ENCODE results near the gene TTC24.

Gene TTC24

DNA sequence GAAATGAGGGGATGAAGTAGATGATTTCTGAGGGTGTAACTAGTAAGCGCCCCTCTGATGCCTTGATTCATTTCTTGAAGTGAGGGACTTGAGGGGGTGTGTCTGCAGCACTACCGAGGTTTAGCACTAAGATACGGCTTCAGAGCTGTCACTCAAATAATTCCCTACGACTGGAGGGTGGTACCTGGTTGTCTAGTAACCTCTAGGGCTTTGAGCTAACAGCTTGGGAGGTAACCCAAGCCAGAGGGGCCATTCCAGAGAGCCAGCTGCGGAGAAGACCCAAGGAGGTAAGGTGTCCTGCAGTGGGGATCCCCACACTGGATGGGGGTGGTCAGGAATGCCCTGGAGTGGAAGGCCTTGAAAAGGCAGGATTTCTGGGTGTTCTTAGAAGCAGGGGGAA, at the start of gene TTC24:
Gene TTC24, plus strand, starts transcription at position 252 of the 400 bp plus-strand sequence. CDS start 1,642 bp downstream, outside the sequence.
- TF ChIP-seq, protein P1, sequence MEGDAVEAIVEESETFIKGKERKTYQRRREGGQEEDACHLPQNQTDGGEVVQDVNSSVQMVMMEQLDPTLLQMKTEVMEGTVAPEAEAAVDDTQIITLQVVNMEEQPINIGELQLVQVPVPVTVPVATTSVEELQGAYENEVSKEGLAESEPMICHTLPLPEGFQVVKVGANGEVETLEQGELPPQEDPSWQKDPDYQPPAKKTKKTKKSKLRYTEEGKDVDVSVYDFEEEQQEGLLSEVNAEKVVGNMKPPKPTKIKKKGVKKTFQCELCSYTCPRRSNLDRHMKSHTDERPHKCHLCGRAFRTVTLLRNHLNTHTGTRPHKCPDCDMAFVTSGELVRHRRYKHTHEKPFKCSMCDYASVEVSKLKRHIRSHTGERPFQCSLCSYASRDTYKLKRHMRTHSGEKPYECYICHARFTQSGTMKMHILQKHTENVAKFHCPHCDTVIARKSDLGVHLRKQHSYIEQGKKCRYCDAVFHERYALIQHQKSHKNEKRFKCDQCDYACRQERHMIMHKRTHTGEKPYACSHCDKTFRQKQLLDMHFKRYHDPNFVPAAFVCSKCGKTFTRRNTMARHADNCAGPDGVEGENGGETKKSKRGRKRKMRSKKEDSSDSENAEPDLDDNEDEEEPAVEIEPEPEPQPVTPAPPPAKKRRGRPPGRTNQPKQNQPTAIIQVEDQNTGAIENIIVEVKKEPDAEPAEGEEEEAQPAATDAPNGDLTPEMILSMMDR (IDR thresholded peaks at IDR 0.05; ENCODE audit: control insufficient read depth, extremely low read depth, insufficient read depth) = no peak
- no peak within 1 kb of the TSS for H3K4me3 ChIP-seq (ENCODE audit: low read depth, low read length)
- no peak for DNase-seq (ENCODE audit: low read depth)

DNA sequence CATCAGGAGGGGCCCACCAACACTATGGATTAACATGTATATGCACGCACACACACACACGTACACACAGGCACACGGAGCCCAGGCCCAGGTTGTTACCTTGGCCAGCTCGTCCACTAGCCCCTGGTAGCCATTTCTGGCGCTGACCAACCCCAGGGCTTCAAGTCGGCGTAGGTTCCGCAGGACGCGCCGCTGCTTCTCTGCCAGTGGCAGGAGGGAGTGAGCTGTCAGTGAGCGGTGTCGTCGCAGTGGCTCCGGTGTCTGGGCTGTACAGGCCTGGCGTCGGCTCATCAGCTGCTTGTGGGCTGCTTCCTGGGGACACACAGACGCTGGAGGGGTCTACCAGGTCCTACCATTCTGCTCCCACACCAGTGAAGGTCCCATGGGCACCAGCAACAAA, 49.5 kb upstream of the TTC24 start:
- no peak overlapping the region for H3K4me3 ChIP-seq (ENCODE audit: low read depth, low read length)
- DNase-seq (ENCODE audit: low read depth) = no peak
- TF ChIP-seq, protein P1 (IDR thresholded peaks at IDR 0.05; ENCODE audit: control insufficient read depth, extremely low read depth, insufficient read depth) = no peak

DNA sequence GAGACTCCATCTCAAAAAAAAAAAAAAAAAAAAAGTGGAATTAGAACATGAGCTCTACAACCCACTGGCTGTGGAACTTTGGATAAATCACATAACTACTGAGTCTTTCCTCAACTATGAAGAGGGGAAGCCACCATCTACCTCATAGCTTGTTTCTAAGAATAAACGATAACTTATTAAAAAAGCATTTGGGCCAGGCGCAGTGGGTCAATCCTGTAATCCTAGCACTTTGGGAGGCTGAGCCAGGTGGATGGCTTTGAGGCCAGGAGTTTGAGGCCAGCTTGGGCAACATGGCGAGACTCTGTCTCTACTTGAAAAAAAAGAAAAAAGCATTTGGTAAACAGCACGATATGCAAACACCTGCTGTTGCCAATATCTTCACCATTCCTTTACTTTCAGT, 47.1 kb upstream of the TTC24 start:
- DNase-seq (ENCODE audit: low read depth) = no peak
- H3K4me3 ChIP-seq (ENCODE audit: low read depth, low read length) = no peak overlapping the region
- TF ChIP-seq, protein P1 (IDR thresholded peaks at IDR 0.05; ENCODE audit: control insufficient read depth, extremely low read depth, insufficient read depth) = no peak

DNA sequence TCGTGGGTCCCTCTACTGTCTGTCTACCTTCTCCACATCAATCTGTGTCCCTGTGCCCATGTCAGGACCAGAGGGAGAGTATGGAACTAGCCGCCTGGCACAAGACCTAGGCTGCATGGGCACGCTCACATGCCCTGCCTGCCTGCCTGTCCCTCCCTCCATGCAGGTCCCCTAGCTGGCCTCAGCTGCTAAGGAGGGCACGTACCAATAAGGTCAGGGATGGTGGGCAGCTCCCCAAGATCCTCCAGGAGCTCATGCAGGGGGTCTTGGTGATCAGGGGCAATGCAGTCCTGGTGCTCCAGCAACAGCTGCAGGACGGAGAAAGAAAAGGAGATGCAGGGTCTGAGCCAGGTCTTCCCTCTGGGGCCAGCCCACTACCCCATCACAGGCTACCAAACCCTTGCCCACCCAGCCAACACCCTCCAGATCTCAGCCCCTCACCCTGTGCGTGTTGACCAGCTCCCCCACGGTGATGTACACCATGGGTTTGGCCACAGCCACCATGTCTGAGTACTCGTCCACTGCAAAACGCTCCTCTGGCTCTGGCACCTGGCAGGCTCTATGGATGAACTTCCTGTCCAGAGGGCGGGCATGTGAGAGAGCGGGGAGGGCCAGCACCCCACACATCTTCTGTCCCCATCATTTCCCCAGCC, 45.8 kb upstream of the TTC24 start:
- TF ChIP-seq, protein P1 (IDR thresholded peaks at IDR 0.05; ENCODE audit: control insufficient read depth, extremely low read depth, insufficient read depth) = no peak
- DNase-seq (ENCODE audit: low read depth) = no peak
- H3K4me3 ChIP-seq (ENCODE audit: low read depth, low read length) = no peak overlapping the region

DNA sequence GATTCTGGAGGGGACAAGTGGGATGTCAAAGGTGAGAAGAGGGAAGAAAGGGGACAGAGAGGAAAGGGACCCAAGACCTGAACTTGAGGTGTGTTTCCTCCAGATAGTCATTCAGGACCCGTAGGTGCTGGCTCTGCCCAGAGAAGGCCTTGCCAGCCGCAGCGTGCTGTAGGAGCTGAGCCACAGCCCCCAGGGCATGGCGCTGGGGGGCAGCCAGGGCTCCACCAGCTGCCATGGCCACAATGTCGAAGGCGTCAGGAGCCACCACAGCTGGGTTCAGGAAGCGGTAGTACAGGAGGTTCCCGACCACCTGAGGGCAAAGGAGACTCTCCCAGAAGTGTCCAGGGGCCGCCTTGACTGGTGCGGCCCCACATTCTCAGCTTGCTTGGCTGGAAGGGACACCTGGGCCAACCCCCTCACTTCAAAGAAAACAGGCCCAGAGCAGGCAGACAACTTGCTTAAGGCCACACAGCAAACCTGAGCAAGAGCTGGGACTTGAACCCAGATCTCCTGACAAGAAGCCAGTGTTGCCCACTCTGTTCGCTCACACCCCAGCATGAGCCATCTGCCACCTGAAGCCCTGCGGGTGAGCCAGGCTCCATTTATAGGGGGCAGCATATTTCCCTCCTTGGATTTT, 45.0 kb upstream of the TTC24 start:
- no peak overlapping the region for H3K4me3 ChIP-seq (ENCODE audit: low read depth, low read length)
- no peak for DNase-seq (ENCODE audit: low read depth)
- TF ChIP-seq, protein P1 (IDR thresholded peaks at IDR 0.05; ENCODE audit: control insufficient read depth, extremely low read depth, insufficient read depth) = no peak

DNA sequence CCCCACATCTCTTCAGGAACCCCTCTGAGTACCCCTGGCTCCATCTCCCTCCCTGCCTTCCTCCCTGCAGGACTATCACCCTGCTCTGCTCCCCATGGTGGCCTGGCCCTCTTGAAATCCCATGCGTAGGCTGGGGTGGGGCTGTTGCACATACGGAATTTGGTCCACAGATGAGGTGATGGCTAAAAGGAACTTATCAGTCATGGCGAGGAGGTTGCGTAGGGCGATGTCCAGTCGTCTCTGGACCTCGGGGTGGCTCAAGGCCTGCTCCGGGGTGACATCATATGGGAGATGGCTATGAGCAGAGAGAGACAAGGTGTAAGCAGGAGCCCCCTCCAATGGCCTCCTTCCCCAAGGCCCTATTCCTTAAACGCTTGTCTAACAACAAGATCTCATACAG, 42.5 kb upstream of the TTC24 start:
- DNase-seq (ENCODE audit: low read depth) = no peak
- no peak overlapping the region for H3K4me3 ChIP-seq (ENCODE audit: low read depth, low read length)
- TF ChIP-seq, protein P1 (IDR thresholded peaks at IDR 0.05; ENCODE audit: control insufficient read depth, extremely low read depth, insufficient read depth) = no peak

Data from LNCaP clone FGC (cell line).